ENCODE data around the gene ZNF629. TPM values are rescaled to one million over a fixed set of nuclear protein-coding genes. Genes with fewer than 3 reads are reported as not detected.

ZNF629 gene
- total RNA-seq, 2 donors from 2014 or later = 21.2 to 22.9 TPM

DNA sequence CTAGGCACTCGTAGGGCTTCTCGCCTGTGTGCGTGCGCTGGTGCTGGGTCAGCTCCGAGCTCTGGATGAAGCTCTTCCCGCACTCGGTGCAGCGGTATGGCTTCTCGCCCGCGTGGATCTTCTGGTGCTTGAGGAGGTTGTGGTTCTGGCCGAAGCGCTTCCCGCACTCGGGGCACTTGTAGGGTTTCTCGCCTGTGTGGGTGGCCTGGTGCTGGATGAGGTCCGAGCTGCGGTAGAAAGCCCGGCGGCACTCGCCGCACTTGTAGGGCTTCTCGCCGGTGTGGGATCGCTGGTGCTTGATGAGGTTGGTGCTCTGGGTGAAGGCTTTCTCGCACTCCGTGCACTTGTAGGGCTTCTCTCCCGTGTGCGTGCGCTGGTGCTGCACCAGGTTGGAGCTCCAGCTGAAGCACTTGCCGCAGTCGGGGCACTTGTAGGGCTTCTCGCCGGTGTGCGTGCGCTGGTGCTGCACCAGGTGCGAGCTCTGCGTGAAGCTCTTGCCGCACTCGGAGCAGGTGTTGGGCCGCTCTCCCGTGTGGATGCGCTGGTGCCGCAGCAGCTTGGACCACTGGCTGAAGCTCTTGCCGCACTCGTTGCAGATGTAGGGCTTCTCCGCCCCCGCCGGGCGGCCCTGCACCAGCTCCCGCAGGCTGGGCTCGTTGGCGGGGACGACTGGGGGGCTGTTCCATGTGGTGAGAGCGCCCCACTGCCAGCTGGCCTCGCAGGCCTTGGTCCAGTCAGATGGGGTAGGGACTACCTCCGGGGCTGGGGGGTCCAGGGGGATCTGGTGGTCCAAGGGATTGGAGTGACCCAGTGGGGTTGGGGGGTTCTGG lies 3.5 kb downstream of the ZNF629 start:
- Histone ChIP-seq H3K36me3 (peaks cover 25% of the 10 kb centered on the region), H3K4me1 (peaks cover 0 to 25% of the 10 kb centered on the region in 2 donors), H3K27me3 (no peaks in the 10 kb centered on the region), H3K4me3 (no peak overlapping the region), H3K9me3 (no peaks in the 10 kb centered on the region), H3K27ac (no peak overlapping the region)
- TF ChIP-seq, protein P1, sequence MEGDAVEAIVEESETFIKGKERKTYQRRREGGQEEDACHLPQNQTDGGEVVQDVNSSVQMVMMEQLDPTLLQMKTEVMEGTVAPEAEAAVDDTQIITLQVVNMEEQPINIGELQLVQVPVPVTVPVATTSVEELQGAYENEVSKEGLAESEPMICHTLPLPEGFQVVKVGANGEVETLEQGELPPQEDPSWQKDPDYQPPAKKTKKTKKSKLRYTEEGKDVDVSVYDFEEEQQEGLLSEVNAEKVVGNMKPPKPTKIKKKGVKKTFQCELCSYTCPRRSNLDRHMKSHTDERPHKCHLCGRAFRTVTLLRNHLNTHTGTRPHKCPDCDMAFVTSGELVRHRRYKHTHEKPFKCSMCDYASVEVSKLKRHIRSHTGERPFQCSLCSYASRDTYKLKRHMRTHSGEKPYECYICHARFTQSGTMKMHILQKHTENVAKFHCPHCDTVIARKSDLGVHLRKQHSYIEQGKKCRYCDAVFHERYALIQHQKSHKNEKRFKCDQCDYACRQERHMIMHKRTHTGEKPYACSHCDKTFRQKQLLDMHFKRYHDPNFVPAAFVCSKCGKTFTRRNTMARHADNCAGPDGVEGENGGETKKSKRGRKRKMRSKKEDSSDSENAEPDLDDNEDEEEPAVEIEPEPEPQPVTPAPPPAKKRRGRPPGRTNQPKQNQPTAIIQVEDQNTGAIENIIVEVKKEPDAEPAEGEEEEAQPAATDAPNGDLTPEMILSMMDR (IDR thresholded peaks at IDR 0.05) = no peak
- no peak for DNase-seq (ENCODE audit: low spot score)

DNA sequence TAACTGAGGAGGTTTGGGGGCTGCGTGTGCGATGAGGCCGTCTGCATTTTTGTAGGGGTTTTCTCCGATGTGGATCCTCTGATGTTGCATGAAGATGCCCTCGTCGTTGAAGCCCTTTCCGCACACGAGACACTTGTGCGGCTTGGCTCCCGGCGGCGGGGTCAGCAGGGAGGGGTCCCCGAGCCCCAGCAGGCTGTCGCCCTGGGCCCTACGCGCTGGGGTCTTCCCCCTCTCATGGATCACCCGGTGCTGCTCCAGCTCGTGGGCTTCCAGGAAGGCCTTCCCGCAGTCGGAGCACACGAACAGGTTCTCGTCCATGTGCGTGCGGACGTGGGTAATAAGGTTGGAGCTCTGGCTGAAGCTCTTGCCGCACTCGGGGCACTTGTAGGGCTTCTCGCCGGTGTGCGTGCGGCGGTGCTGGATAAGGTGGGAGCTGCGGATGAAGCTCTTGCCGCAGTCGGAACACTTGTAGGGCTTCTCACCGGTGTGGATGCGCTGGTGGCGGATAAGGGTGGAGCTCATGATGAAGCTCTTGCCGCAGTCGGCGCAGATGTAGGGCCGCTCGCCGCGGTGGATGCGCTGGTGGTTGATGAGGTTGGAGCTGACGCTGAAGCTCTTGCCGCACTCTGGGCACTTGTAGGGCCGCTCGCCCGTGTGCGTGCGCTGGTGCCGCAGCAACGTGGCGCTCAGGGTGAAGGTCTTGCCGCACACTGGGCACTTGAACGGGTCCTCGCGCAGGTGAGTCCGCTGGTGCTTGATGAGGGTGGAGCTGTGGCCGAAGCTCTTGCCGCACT lies 4.3 kb downstream of the ZNF629 start:
- no peak overlapping the region for H3K4me3 ChIP-seq
- no peak overlapping the region for H3K27ac ChIP-seq
- no peaks in the 10 kb centered on the region for H3K27me3 ChIP-seq
- no peaks in the 10 kb centered on the region for H3K9me3 ChIP-seq
- peaks cover 25% of the 10 kb centered on the region for H3K36me3 ChIP-seq
- TF ChIP-seq, protein P1 (IDR thresholded peaks at IDR 0.05) = no peak
- DNase-seq (ENCODE audit: low spot score) = no peak
- H3K4me1 ChIP-seq = peaks cover 0 to 22% of the 10 kb centered on the region in 2 donors

- Histone ChIP-seq H3K27ac (no peak overlapping the region), H3K4me3 (no peak overlapping the region), H3K9me3 (no peaks in the 10 kb centered on the region), H3K36me3 (peaks cover 25% of the 10 kb centered on the region), H3K4me1 (peaks cover 0 to 26% of the 10 kb centered on the region in 2 donors), H3K27me3 (no peaks in the 10 kb centered on the region)
- TF ChIP-seq, protein P1 (IDR thresholded peaks at IDR 0.05) = no peak
- DNase-seq (ENCODE audit: low spot score) = no peak
These were observed 6.5 kb downstream of the ZNF629 start for GRCh38 chr16:30780549-30780948.

DNA sequence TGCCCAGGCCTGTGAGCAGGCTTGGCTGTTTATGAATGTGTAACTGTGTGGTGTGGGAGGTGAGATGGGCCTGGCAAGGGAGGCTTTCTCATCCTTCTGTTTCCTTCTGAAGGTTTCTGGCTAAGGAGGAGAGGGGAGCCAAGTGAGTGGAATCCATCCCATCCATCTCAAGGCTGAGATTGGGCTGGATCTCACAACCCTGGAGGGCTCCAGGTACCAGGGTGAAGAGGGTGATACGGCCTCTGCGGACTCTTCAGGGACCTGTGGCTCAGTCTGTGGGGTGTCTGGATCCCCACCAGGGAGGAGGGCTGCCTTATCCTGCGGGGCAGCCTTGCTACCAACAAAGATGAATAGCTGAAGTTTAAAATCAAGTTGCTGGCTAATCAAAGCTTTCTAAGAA lies 7.0 kb downstream of the ZNF629 start:
- no peaks in the 10 kb centered on the region for H3K9me3 ChIP-seq
- DNase-seq (ENCODE audit: low spot score) = no peak
- no peak overlapping the region for H3K4me3 ChIP-seq
- H3K36me3 ChIP-seq = peaks cover 25% of the 10 kb centered on the region
- no peak overlapping the region for H3K27ac ChIP-seq
- peaks cover 0 to 24% of the 10 kb centered on the region in 2 donors for H3K4me1 ChIP-seq
- TF ChIP-seq, protein P1 (IDR thresholded peaks at IDR 0.05) = no peak
- H3K27me3 ChIP-seq = no peaks in the 10 kb centered on the region

GRCh38 chr16:30779596-30779995 lies 7.4 kb downstream of the ZNF629 start:
- Histone ChIP-seq H3K4me1 (peaks cover 0 to 28% of the 10 kb centered on the region in 2 donors), H3K9me3 (no peaks in the 10 kb centered on the region), H3K27ac (no peak overlapping the region), H3K36me3 (peaks cover 25% of the 10 kb centered on the region), H3K27me3 (no peaks in the 10 kb centered on the region), H3K4me3 (no peak overlapping the region)
- no peak for DNase-seq (ENCODE audit: low spot score)
- TF ChIP-seq, protein P1 (IDR thresholded peaks at IDR 0.05) = no peak

Data from right atrium auricular region (tissue), 2 donors.